H1 (cell line): Measurements from ENCODE around the gene MAP3K13. TPM values are rescaled to one million over a fixed set of nuclear protein-coding genes. Genes with fewer than 3 reads are reported as not detected.

Experiments
- CTCF ChIA-PET: fragments of 300-600 bp; sonication (Branson Sonifier 250); formaldehyde crosslinking; loops from one replicate; lab custom pipeline; 2021; ENCODE audit not compliant: partially characterized antibody; lab: Charles Lee
- POLR2A ChIA-PET: fragments of 300-600 bp; sonication (Branson Sonifier 250); formaldehyde crosslinking; loops from one replicate; lab custom pipeline; 2021; ENCODE audit warnings: inconsistent platforms; ENCODE audit not compliant: partially characterized antibody; lab: Charles Lee
- DNase-seq, 2 experiments: peaks; one replicate each; pipeline versions ENCODE4 v3.0.0 to v3.0.0-alpha.2; 2010 to 2022; ENCODE audit warnings: low spot score in 2 of 2, low read depth in 1 of 2, mixed read lengths in 1 of 2
- FAIRE-seq: peaks from 2 replicates; lab custom pipeline; 2011; peaks lifted over from hg19 to GRCh38; lab: Jason Lieb, UNC
- H2AFZ ChIP-seq: 2 replicates; pipeline ENCODE4 v1.8.1; 2012; ENCODE audit warnings: low read length, inconsistent platforms
- H2AK5ac ChIP-seq: 2 replicates; pipeline ENCODE4 v1.6.1; 2013; ENCODE audit warnings: low read depth, low read length
- H2BK120ac ChIP-seq: replicated peaks from 2 replicates; pipeline ENCODE3; 2013; ENCODE audit warnings: low read depth, low read length, inconsistent platforms
- H2BK12ac ChIP-seq: 2 replicates; pipeline ENCODE4 v1.6.1; 2013; ENCODE audit warnings: low read depth, low read length
- H2BK15ac ChIP-seq: 2 replicates; pipeline ENCODE4 v1.6.1; 2013; ENCODE audit warnings: low read length
- H2BK20ac ChIP-seq: 2 replicates; pipeline ENCODE4 v1.6.1; 2013; ENCODE audit warnings: low read length
- H2BK5ac ChIP-seq: 2 replicates; pipeline ENCODE4 v1.6.1; 2013; ENCODE audit warnings: low read depth, low read length
- H3K14ac ChIP-seq: 2 replicates; pipeline ENCODE4 v1.6.1; 2013; ENCODE audit warnings: inconsistent platforms; ENCODE audit not compliant: insufficient read length
- H3K18ac ChIP-seq: 2 replicates; pipeline ENCODE4 v1.6.1; 2013; ENCODE audit warnings: low read length; ENCODE audit errors: extremely low read depth
- H3K23ac ChIP-seq: 2 replicates; pipeline ENCODE4 v1.6.1; 2013; ENCODE audit warnings: inconsistent platforms; ENCODE audit not compliant: insufficient read length
- H3K23me2 ChIP-seq: 2 replicates; pipeline ENCODE4 v1.6.1; 2013; ENCODE audit warnings: low read depth, low read length
- H3K27ac ChIP-seq: 2 replicates; pipeline ENCODE4 v1.6.1; 2011; ENCODE audit warnings: low read depth, low read length, inconsistent platforms
- H3K27me3 ChIP-seq, 4 experiments: replicated peaks in 1 of 4; 1 replicate in 1 of 4; 2 replicates in 3 of 4; pipeline versions ENCODE4 v1.6.1 to v1.8.1; 2011 to 2013; ENCODE audit warnings: low read length in 3 of 4, mild to moderate bottlenecking in 3 of 4, inconsistent platforms in 2 of 4, mixed read lengths in 2 of 4, moderate library complexity in 1 of 4; ENCODE audit not compliant: control insufficient read depth in 3 of 4, insufficient read depth in 3 of 4; ENCODE audit errors: extremely low read depth in 1 of 4
- H3K36me3 ChIP-seq, 4 experiments: 2 replicates each; pipeline versions ENCODE4 v1.6.1 to v1.8.1; 2011 to 2013; ENCODE audit warnings: mild to moderate bottlenecking in 4 of 4, low read length in 3 of 4, moderate library complexity in 2 of 4, control low read depth in 1 of 4, inconsistent platforms in 1 of 4; ENCODE audit not compliant: insufficient read depth in 4 of 4, control insufficient read depth in 2 of 4
- H3K4ac ChIP-seq: replicated peaks from 2 replicates; pipeline ENCODE3; 2013; ENCODE audit warnings: low read length, low read depth, mixed read lengths, inconsistent platforms; ENCODE audit not compliant: insufficient read length
- H3K4me1 ChIP-seq, 4 experiments: replicated peaks in 1 of 4; 1 replicate in 1 of 4; 2 replicates in 3 of 4; pipeline versions ENCODE4 v1.6.1 to v1.8.1; 2011 to 2013; ENCODE audit warnings: low read length in 3 of 4, inconsistent platforms in 2 of 4, mixed read lengths in 1 of 4; ENCODE audit not compliant: insufficient read depth in 4 of 4, control insufficient read depth in 3 of 4
- H3K4me2 ChIP-seq, 2 experiments: 2 replicates each; pipeline versions ENCODE4 v1.6.1 to v1.8.1; 2011 to 2013; ENCODE audit warnings: low read depth in 2 of 2, low read length in 2 of 2, control low read depth in 1 of 2, inconsistent platforms in 1 of 2, mild to moderate bottlenecking in 1 of 2; ENCODE audit not compliant: insufficient read depth in 1 of 2
- H3K4me3 ChIP-seq, 4 experiments: fragments of 200-600, 300-600 bp in 1 of 4; sonication (generic), shearing (Covaris generic), sonication (Bioruptor Twin) in 1 of 4; 2 replicates each; pipeline versions ENCODE4 v1.5.1 to v1.8.1; 2011 to 2016; ENCODE audit warnings: low read length in 4 of 4, low read depth in 3 of 4, control low read depth in 2 of 4, inconsistent platforms in 2 of 4, mild to moderate bottlenecking in 2 of 4, mixed read lengths in 1 of 4, moderate library complexity in 1 of 4; ENCODE audit not compliant: insufficient read depth in 2 of 4; ENCODE audit errors: extremely low read depth in 1 of 4
- H3K56ac ChIP-seq: replicated peaks from 2 replicates; pipeline ENCODE3; 2013; ENCODE audit warnings: low read depth, mild to moderate bottlenecking, mixed read lengths, low read length, inconsistent platforms; ENCODE audit not compliant: insufficient read length
- H3K79me1 ChIP-seq: 2 replicates; pipeline ENCODE4 v1.6.1; 2013; ENCODE audit warnings: low read depth, low read length, control low read depth
- H3K79me2 ChIP-seq, 2 experiments: 2 replicates each; pipeline versions ENCODE4 v1.6.1 to v1.8.1; 2012 to 2013; ENCODE audit warnings: low read length in 2 of 2, mild to moderate bottlenecking in 2 of 2, inconsistent platforms in 1 of 2; ENCODE audit not compliant: insufficient read depth in 2 of 2, control insufficient read depth in 1 of 2
- H3K9ac ChIP-seq, 4 experiments: replicated peaks in 1 of 4; 1 replicate in 1 of 4; 2 replicates in 3 of 4; pipeline versions ENCODE4 v1.6.1 to v1.8.1; 2011 to 2013; ENCODE audit warnings: low read depth in 3 of 4, low read length in 3 of 4, control low read depth in 2 of 4, mild to moderate bottlenecking in 2 of 4, moderate library complexity in 2 of 4, inconsistent platforms in 1 of 4; ENCODE audit errors: extremely low read depth in 1 of 4
- H3K9me3 ChIP-seq, 2 experiments: 2 replicates each; pipeline versions ENCODE4 v1.6.1 to v1.8.1; 2012 to 2013; ENCODE audit warnings: mild to moderate bottlenecking in 2 of 2, moderate library complexity in 2 of 2, control low read depth in 1 of 2, inconsistent platforms in 1 of 2, low read depth in 1 of 2, low read length in 1 of 2, mixed read lengths in 1 of 2; ENCODE audit not compliant: insufficient read depth in 2 of 2
- H4K20me1 ChIP-seq, 2 experiments: replicated peaks in 1 of 2; 2 replicates each; pipeline versions ENCODE3 to v1.8.1; 2011 to 2013; ENCODE audit warnings: inconsistent platforms in 2 of 2, low read length in 2 of 2, mild to moderate bottlenecking in 1 of 2; ENCODE audit not compliant: insufficient read depth in 2 of 2, control insufficient read depth in 1 of 2
- H4K5ac ChIP-seq: 2 replicates; pipeline ENCODE4 v1.6.1; 2013; ENCODE audit warnings: low read length, low read depth, mixed read lengths, inconsistent platforms; ENCODE audit not compliant: insufficient read length
- H4K8ac ChIP-seq: 2 replicates; pipeline ENCODE4 v1.8.0; 2013; ENCODE audit warnings: mild to moderate bottlenecking, moderate library complexity, low read length, inconsistent platforms; ENCODE audit not compliant: insufficient read depth; ENCODE audit errors: extremely low read depth
- H4K91ac ChIP-seq: replicated peaks from 2 replicates; pipeline ENCODE3; 2013; ENCODE audit warnings: low read length, mixed read lengths, inconsistent platforms; ENCODE audit not compliant: insufficient read length
- HDAC2 ChIP-seq, 2 experiments: fragments of 300-600 bp in 1 of 2; sonication (generic) in 1 of 2; IDR thresholded peaks; 2 replicates each; pipeline ENCODE4 v1.6.1; 2011 to 2012; ENCODE audit warnings: low read depth in 2 of 2, low read length in 2 of 2, mild to moderate bottlenecking in 2 of 2, moderate library complexity in 2 of 2, borderline replicate concordance in 1 of 2, inconsistent platforms in 1 of 2
- PHF8 ChIP-seq: fragments of 200-600 bp; sonication (generic); conservative IDR thresholded peaks from 2 replicates; pipeline ENCODE4 v1.7.1; 2012; ENCODE audit warnings: low read depth, mild to moderate bottlenecking, inconsistent platforms, low read length, moderate library complexity
- RXRA ChIP-seq: IDR thresholded peaks from 2 replicates; pipeline ENCODE4 v1.6.1; 2011; ENCODE audit warnings: low read depth, mild to moderate bottlenecking, low read length, moderate library complexity; ENCODE audit not compliant: insufficient read depth
- SIX5 ChIP-seq: IDR thresholded peaks from 2 replicates; pipeline ENCODE4 v1.6.1; 2011; ENCODE audit warnings: mild to moderate bottlenecking, low read depth, low read length
- WGBS, 2 experiments: shearing (Covaris generic) in 1 of 2; methylation state at CpG; one replicate each; pipeline versions ENCODE4 v1.1.6 to v1.1.7; 2013 to 2015; ENCODE audit warnings: low lambda C conversion rate in 2 of 2, mixed read lengths in 2 of 2, inconsistent platforms in 1 of 2, low coverage in 1 of 2, missing lambda C conversion rate in 1 of 2; ENCODE audit not compliant: insufficient replicate concordance in 2 of 2, insufficient coverage in 1 of 2, insufficient read length in 1 of 2; ENCODE audit errors: extremely low coverage in 1 of 2, missing lambda C conversion rate in 1 of 2; 5-methylcytosine and 5-hydroxymethylcytosine counted together
- polyA plus RNA-seq, 7 experiments: library from polyadenylated mRNA; depleted of rRNA in 3 of 7; stranded (reverse) in 5 of 7; unstranded in 2 of 7; fragments of >200 nt in 5 of 7; fragments of 200-250 nt in 2 of 7; gene quantifications; 1 replicate in 5 of 7; 2 replicates in 1 of 7; 4 replicates in 1 of 7; pipeline versions ENCODE4 v1.2.1 to v1.2.3, GENCODE V29; 2011 to 2013; ENCODE audit warnings: missing spikeins in 2 of 7, mixed read lengths in 2 of 7
- total RNA-seq: library from RNA; stranded (reverse); fragmentation: NEBNext Ultra II Directional; extraction: Animal tissue kit (Norgen Biotek cat#: 25700); gene quantifications from 2 replicates; pipeline ENCODE4 v1.2.1, GENCODE V29; 2021

The MAP3K13 gene
- total and polyA plus RNA-seq, 2 of the 8 experiments (the other 6 are each of a cell fraction or from before 2014, with no cell fraction given), result 6.8 to 17.9 TPM

DNA sequence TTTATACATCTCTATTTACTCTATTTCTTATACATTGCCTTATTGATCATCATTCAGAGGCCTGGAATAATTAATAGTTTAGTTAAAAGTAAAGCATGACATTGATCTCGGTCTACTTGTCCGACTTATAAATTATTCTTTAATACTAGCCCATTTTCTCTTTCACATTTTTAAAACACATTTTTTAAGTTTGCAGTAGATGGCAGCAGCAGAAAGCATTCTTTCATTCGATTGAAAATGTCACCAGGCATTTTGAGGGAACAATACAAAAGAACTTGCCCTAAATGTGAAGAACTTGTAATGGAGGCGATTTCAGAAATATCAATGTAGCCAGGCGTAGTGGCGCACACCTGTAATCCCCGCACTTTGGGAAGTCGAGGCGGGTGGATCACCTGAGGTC, 15.5 kb upstream of the MAP3K13 start:
- H3K9ac ChIP-seq, result no peak overlapping the region
- H3K4me3 ChIP-seq, result no peak overlapping the region
- FAIRE-seq (no peak), DNase-seq (no peak)
- no peaks in the 10 kb centered on the region for H3K4me1 ChIP-seq
- H4K91ac ChIP-seq, result no peak overlapping the region
- no peaks in the 10 kb centered on the region for H3K27me3 ChIP-seq
- no peak overlapping the region for H3K23ac ChIP-seq
- no peaks in the 10 kb centered on the region for H3K36me3 ChIP-seq
- H3K18ac ChIP-seq, result no peak overlapping the region
- no peak overlapping the region for H3K27ac ChIP-seq
- H3K9me3 ChIP-seq, result peaks cover 0 to 4% of the 10 kb centered on the region in 2 experiments; a peak in 1 of 4 replicates
- H3K56ac ChIP-seq, result no peak overlapping the region
- H2BK120ac ChIP-seq, result no peak overlapping the region
- no peaks in the 10 kb centered on the region for H4K20me1 ChIP-seq
- H2AK5ac ChIP-seq, result no peak overlapping the region
- POLR2A ChIA-PET, result no interaction called here
- H2BK15ac ChIP-seq, result no peak overlapping the region
- 94 to 100% methylated on average over 1 to 9 of the region's 9 CpGs for WGBS, 2 experiments
- CTCF ChIA-PET, result no interaction called here
- H3K23me2 ChIP-seq, result no peaks in the 10 kb centered on the region
- TF ChIP-seq RXRA, result no peak
- TF ChIP-seq SIX5, result no peak
- no peak for TF ChIP-seq HDAC2 (IDR thresholded peaks at IDR 0.05; ENCODE audit: borderline replicate concordance in 1 of 2, low read depth in 2 of 2, low read length in 2 of 2)
- no peak for TF ChIP-seq PHF8
- H3K4ac ChIP-seq, result no peak overlapping the region
- H2BK5ac ChIP-seq, result no peak overlapping the region
- no peak overlapping the region for H2AFZ ChIP-seq
- no peak overlapping the region for H3K4me2 ChIP-seq
- no peak overlapping the region for H4K5ac ChIP-seq
- H2BK20ac ChIP-seq, result no peak overlapping the region
- H2BK12ac ChIP-seq, result no peak overlapping the region
- H3K79me1 ChIP-seq, result no peaks in the 10 kb centered on the region
- H3K79me2 ChIP-seq, result no peaks in the 10 kb centered on the region
- no peak overlapping the region for H4K8ac ChIP-seq
- no peak overlapping the region for H3K14ac ChIP-seq
